ENCODE data around the gene PPP1R3E.

GRCh38 chr14:23248601-23249000 is 54.1 kb downstream of the PPP1R3E start:
- TF ChIP-seq, protein P1, sequence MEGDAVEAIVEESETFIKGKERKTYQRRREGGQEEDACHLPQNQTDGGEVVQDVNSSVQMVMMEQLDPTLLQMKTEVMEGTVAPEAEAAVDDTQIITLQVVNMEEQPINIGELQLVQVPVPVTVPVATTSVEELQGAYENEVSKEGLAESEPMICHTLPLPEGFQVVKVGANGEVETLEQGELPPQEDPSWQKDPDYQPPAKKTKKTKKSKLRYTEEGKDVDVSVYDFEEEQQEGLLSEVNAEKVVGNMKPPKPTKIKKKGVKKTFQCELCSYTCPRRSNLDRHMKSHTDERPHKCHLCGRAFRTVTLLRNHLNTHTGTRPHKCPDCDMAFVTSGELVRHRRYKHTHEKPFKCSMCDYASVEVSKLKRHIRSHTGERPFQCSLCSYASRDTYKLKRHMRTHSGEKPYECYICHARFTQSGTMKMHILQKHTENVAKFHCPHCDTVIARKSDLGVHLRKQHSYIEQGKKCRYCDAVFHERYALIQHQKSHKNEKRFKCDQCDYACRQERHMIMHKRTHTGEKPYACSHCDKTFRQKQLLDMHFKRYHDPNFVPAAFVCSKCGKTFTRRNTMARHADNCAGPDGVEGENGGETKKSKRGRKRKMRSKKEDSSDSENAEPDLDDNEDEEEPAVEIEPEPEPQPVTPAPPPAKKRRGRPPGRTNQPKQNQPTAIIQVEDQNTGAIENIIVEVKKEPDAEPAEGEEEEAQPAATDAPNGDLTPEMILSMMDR (IDR thresholded peaks at IDR 0.05), result no peak
- TF ChIP-seq POLR2A (IDR thresholded peaks at IDR 0.05) (no peak), EP300 (IDR thresholded peaks at IDR 0.05) (no peak)

Measured in upper lobe of left lung (tissue), 4 donors.